SKM-1 (cell line): ENCODE measurements around the gene PIK3R3.
"Not testable (repeated sequence)": the region's sequence is repeated elsewhere in the genome, so short reads cannot be mapped to it uniquely, and the experiment has no call there.

Experiments used
- DNase-seq: peaks from one replicate; lab custom pipeline; 2025; ENCODE audit not compliant: unreplicated experiment; lab: John Stamatoyannopoulos, UW

Gene PIK3R3

GRCh38 chr1:46113948-46114347 lies 18.5 kb downstream of the PIK3R3 start:
- DNase-seq: no peak

- no peak for DNase-seq
Observed at GRCh38 chr1:46112108-46112507, 20.3 kb downstream of the PIK3R3 start.

GRCh38 chr1:46110521-46110920 lies 21.9 kb downstream of the PIK3R3 start:
- no peak for DNase-seq

- no peak for DNase-seq
Observed at GRCh38 chr1:46102769-46103476, 29.5 kb downstream of the PIK3R3 start.

GRCh38 chr1:46099215-46099614 lies 33.2 kb downstream of the PIK3R3 start:
- DNase-seq: no peak

- no peak for DNase-seq
Observed at GRCh38 chr1:46098027-46098712, 34.3 kb downstream of the PIK3R3 start.

- no peak for DNase-seq
Observed at GRCh38 chr1:46097149-46097472, 35.3 kb downstream of the PIK3R3 start.

- DNase-seq: no peak
Observed at GRCh38 chr1:46096269-46097148, 35.9 kb downstream of the PIK3R3 start.

- not testable (repeated sequence) for DNase-seq
Observed at GRCh38 chr1:46095110-46095509, 37.3 kb downstream of the PIK3R3 start.

GRCh38 chr1:46094471-46095005 lies 37.9 kb downstream of the PIK3R3 start:
- DNase-seq: no peak

- not testable (repeated sequence) for DNase-seq
Observed at GRCh38 chr1:46093832-46094231, 38.6 kb downstream of the PIK3R3 start.

GRCh38 chr1:46087891-46088290 lies 44.5 kb downstream of the PIK3R3 start:
- no peak for DNase-seq

GRCh38 chr1:46086576-46086975 lies 45.9 kb downstream of the PIK3R3 start:
- DNase-seq: no peak

GRCh38 chr1:46084553-46085451 lies 47.6 kb downstream of the PIK3R3 start:
- DNase-seq: no peak

GRCh38 chr1:46083579-46083978 lies 48.9 kb downstream of the PIK3R3 start:
- DNase-seq: no peak

- no peak for DNase-seq
Observed at GRCh38 chr1:46081619-46082018, 50.8 kb downstream of the PIK3R3 start.

- no peak for DNase-seq
Observed at GRCh38 chr1:46081206-46081605, 51.2 kb downstream of the PIK3R3 start.

- no peak for DNase-seq
Observed at GRCh38 chr1:46080257-46080656, 52.2 kb downstream of the PIK3R3 start.

GRCh38 chr1:46077644-46078043 lies 54.8 kb downstream of the PIK3R3 start:
- DNase-seq: no peak

GRCh38 chr1:46076343-46076742 lies 56.1 kb downstream of the PIK3R3 start:
- no peak for DNase-seq

GRCh38 chr1:46072975-46073374 lies 59.5 kb downstream of the PIK3R3 start:
- DNase-seq: no peak
